MM.1S (cell line): ENCODE results near the gene ID3.

Experiments used
- EZH2phosphoT487 ChIP-seq: fragments of 300-600 bp; sonication (generic); IDR thresholded peaks from 2 replicates; pipeline ENCODE4 v1.6.1; 2018; ENCODE audit warnings: antibody characterized with exemption, low read length
- TF ChIP-seq, protein P1 (sequence below): fragments of 300-600 bp; sonication (generic); IDR thresholded peaks from 2 replicates; pipeline ENCODE4 v1.5.1; 2016; ENCODE audit warnings: antibody characterized with exemption, low read length, mixed read lengths

DNA sequence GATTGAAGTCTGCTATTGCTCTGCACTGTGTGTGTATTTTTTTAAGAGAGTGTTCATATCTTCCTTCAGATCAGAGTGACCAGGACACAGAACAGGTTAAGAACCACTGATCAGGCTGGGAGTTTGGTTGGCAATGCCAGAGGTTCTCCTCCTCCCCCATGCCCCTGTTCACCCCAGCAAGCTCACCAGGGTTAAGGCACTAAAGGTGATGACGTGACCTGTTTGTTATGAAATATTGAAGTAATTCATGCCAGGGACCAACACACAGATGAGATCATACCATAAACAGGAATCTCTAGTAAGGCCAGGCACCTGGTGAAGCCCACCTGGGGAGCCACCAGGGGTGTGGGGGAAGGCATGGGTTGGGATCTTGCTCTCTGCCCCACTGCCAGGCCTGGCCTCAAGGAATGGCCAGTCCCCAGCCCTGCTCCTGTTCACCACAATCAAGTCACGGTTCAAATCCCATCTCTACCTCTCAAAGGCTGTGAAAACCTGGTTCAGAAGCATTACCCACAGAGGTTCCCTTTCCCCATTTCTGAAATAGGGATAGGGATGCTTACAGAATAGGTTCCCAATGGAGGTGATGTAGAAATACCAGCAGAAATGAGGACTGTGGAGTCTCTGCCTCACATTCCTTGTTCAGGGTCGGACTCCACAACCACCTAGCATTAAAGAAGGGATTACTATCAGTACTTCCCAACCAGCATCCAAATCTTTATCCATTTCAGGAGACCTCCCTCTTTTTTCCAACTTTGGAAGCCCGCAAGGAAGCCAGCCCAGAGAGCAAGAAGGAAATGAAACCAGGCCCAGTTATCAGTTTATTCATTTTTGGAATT is 2.4 kb downstream of the ID3 start:
- TF ChIP-seq EZH2phosphoT487, result no peak
- TF ChIP-seq, protein P1, sequence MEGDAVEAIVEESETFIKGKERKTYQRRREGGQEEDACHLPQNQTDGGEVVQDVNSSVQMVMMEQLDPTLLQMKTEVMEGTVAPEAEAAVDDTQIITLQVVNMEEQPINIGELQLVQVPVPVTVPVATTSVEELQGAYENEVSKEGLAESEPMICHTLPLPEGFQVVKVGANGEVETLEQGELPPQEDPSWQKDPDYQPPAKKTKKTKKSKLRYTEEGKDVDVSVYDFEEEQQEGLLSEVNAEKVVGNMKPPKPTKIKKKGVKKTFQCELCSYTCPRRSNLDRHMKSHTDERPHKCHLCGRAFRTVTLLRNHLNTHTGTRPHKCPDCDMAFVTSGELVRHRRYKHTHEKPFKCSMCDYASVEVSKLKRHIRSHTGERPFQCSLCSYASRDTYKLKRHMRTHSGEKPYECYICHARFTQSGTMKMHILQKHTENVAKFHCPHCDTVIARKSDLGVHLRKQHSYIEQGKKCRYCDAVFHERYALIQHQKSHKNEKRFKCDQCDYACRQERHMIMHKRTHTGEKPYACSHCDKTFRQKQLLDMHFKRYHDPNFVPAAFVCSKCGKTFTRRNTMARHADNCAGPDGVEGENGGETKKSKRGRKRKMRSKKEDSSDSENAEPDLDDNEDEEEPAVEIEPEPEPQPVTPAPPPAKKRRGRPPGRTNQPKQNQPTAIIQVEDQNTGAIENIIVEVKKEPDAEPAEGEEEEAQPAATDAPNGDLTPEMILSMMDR, result no peak
